Sigmoid colon (tissue), 4 donors: Measurements from ENCODE around the gene CAMK1D.

Source experiments
- CTCF ChIP-seq, 4 experiments: fragments of 450-650 bp in 3 of 4; fragments of 200-600 bp in 1 of 4; IDR thresholded peaks; one replicate each; pipeline ENCODE4 v1.5.1; 2016 to 2019; ENCODE audit warnings: antibody characterized with exemption in 4 of 4, mild to moderate bottlenecking in 3 of 4, moderate library complexity in 2 of 4
- EP300 ChIP-seq, 4 donors: sonication (generic); formaldehyde crosslinking; IDR thresholded peaks; one replicate each; pipeline ENCODE4 v1.6.1; 2017; ENCODE audit warnings: antibody characterized with exemption in 4 of 4
- POLR2A ChIP-seq, 2 donors: fragments of 450-650 bp; IDR thresholded peaks; one replicate each; pipeline ENCODE4 v1.6.1; 2016; ENCODE audit warnings: antibody characterized with exemption in 2 of 2, mild to moderate bottlenecking in 2 of 2, moderate library complexity in 2 of 2
- POLR2AphosphoS5 ChIP-seq, 4 donors: sonication (generic); formaldehyde crosslinking; IDR thresholded peaks; one replicate each; pipeline ENCODE4 v1.6.1; 2017; ENCODE audit warnings: antibody characterized with exemption in 4 of 4

GRCh38 chr10:12628964-12629766 is 279.8 kb downstream of the CAMK1D start:
- TF ChIP-seq EP300 (IDR thresholded peaks at IDR 0.05) (no peak), CTCF (IDR thresholded peaks at IDR 0.05) (no peak), POLR2A (IDR thresholded peaks at IDR 0.05) (no peak), POLR2AphosphoS5 (IDR thresholded peaks at IDR 0.05) (no peak)
